Sigmoid colon (tissue), 7 donors: ENCODE data around the gene RAB25. TPM values are rescaled to one million over a fixed set of nuclear protein-coding genes. Genes with fewer than 3 reads are reported as not detected.

Source experiments
- DNase-seq: peaks from one replicate; pipeline ENCODE4 v3.0.0-alpha.2; 2019
- H3K27ac ChIP-seq, 4 donors: fragments of 200-600 bp; sonication (generic); one replicate each; pipeline ENCODE4 v1.5.1; 2016 to 2019; ENCODE audit warnings: mild to moderate bottlenecking in 1 of 4
- H3K27me3 ChIP-seq, 3 donors: fragments of 200-600 bp; sonication (generic); one replicate each; pipeline ENCODE4 v1.5.1; 2019; ENCODE audit warnings: mild to moderate bottlenecking in 1 of 3
- H3K36me3 ChIP-seq, 4 donors: fragments of 200-600 bp; sonication (generic); one replicate each; pipeline ENCODE4 v1.5.1; 2016 to 2019
- H3K4me1 ChIP-seq, 4 donors: fragments of 200-600 bp; sonication (generic); one replicate each; pipeline ENCODE4 v1.5.1; 2017 to 2019
- H3K4me3 ChIP-seq, 4 donors: fragments of 200-600 bp; sonication (generic); one replicate each; pipeline ENCODE4 v1.5.1; 2017 to 2019; ENCODE audit warnings: mild to moderate bottlenecking in 2 of 4, moderate library complexity in 1 of 4
- H3K9me3 ChIP-seq, 4 donors: fragments of 200-600 bp in 3 of 4; sonication (generic) in 3 of 4; one replicate each; pipeline versions ENCODE4 v1.5.1 to v1.6.1; 2013 to 2019
- CTCF ChIP-seq, 4 experiments: fragments of 450-650 bp in 3 of 4; fragments of 200-600 bp in 1 of 4; IDR thresholded peaks; one replicate each; pipeline ENCODE4 v1.5.1; 2016 to 2019; ENCODE audit warnings: antibody characterized with exemption in 4 of 4, mild to moderate bottlenecking in 3 of 4, moderate library complexity in 2 of 4
- EP300 ChIP-seq, 4 donors: sonication (generic); formaldehyde crosslinking; IDR thresholded peaks; one replicate each; pipeline ENCODE4 v1.6.1; 2017; ENCODE audit warnings: antibody characterized with exemption in 4 of 4
- POLR2A ChIP-seq, 2 donors: fragments of 450-650 bp; IDR thresholded peaks; one replicate each; pipeline ENCODE4 v1.6.1; 2016; ENCODE audit warnings: antibody characterized with exemption in 2 of 2, mild to moderate bottlenecking in 2 of 2, moderate library complexity in 2 of 2
- POLR2AphosphoS5 ChIP-seq, 4 donors: sonication (generic); formaldehyde crosslinking; IDR thresholded peaks; one replicate each; pipeline ENCODE4 v1.6.1; 2017; ENCODE audit warnings: antibody characterized with exemption in 4 of 4
- WGBS, 2 donors: extraction: QIAGEN DNeasy Blood & Tissue Kit; methylation state at CpG; one replicate each; pipeline ENCODE4 v1.1.7; 2013; 5-methylcytosine and 5-hydroxymethylcytosine counted together
- intact Hi-C: fragments of 100-400 bp; cut with DNase I; formaldehyde crosslinking; loops from one replicate; pipeline ENCODE4 v1.15.1; 2023
- polyA plus RNA-seq, 3 donors: library from polyadenylated mRNA; stranded (reverse); fragments of 200-250 nt; gene quantifications; one replicate each; pipeline ENCODE4 v1.2.3, GENCODE V29; 2013
- total RNA-seq, 4 donors: library from RNA; depleted of rRNA; stranded (reverse); fragments of >200 nt; gene quantifications; one replicate each; pipeline ENCODE4 v1.1.0, GENCODE V29; 2016
- donor health status: healthy with polysubstance abuse.
- donor health status: Bipolar disorder and iron deficiency.
- donor health status: healthy.

RAB25 gene
- total and polyA plus RNA-seq, 7 donors = 187 to 237 (median 201) TPM; not detected in 4

DNA sequence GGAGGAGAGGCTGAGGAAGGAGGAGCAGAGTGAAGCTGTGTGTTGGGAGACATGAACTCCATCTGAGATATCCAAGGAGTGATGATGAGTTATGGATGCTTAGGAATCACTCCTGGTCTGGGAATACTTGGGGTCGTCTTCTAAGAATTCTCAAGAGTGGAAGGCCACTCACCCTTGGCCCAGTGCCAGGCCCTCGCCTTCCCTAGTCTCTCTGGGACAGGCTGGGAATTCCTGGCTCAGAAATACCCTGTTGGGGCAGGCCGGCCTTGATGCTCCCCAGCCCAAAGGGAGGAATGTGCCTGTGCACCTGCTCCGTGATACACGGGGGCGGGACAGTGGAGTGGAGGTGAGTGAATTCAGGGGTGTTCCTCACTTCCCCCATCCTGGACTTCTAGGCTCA lies 40.9 kb downstream of the RAB25 start:
- no peak overlapping the region for H3K4me3 ChIP-seq
- TF ChIP-seq POLR2A (IDR thresholded peaks at IDR 0.05) (no peak), POLR2AphosphoS5 (IDR thresholded peaks at IDR 0.05) (no peak), CTCF (IDR thresholded peaks at IDR 0.05) (no peak), EP300 (IDR thresholded peaks at IDR 0.05) (no peak)
- 55 to 78% methylated on average over 6 of the region's 6 CpGs for WGBS, 2 donors
- intact Hi-C loops = no loop called here
- H3K36me3 ChIP-seq = no peaks in the 10 kb centered on the region
- H3K27me3 ChIP-seq = no peaks in the 10 kb centered on the region
- peak; percentile 78 for DNase-seq
- H3K9me3 ChIP-seq = no peaks in the 10 kb centered on the region
- H3K27ac ChIP-seq = peak overlapping the region; percentile 93 to 97 (median 96)
- H3K4me1 ChIP-seq = peaks cover 0 to 74% (median 57%) of the 10 kb centered on the region in 4 donors

GRCh38 chr1:156102633-156103511 lies 41.9 kb downstream of the RAB25 start:
- peak overlapping the region in 1 of 4 donors; percentile 23 for H3K4me3 ChIP-seq
- 72 to 76% methylated on average over 16 of the region's 16 CpGs for WGBS, 2 donors
- H3K36me3 ChIP-seq = no peaks in the 10 kb centered on the region
- H3K9me3 ChIP-seq = no peaks in the 10 kb centered on the region
- H3K4me1 ChIP-seq = peaks cover 0 to 74% (median 57%) of the 10 kb centered on the region in 4 donors
- no peaks in the 10 kb centered on the region for H3K27me3 ChIP-seq
- intact Hi-C loops = no loop called here
- DNase-seq = peak; percentile 72
- TF ChIP-seq CTCF (IDR thresholded peaks at IDR 0.05) (no peak), EP300 (IDR thresholded peaks at IDR 0.05) (no peak), POLR2AphosphoS5 (IDR thresholded peaks at IDR 0.05) (no peak), POLR2A (IDR thresholded peaks at IDR 0.05) (no peak)
- peak overlapping the region; percentile 93 to 97 (median 96) for H3K27ac ChIP-seq

GRCh38 chr1:156103521-156103947 lies 42.6 kb downstream of the RAB25 start:
- Histone ChIP-seq H3K27ac (peak overlapping the region; percentile 93 to 97 (median 96)), H3K36me3 (no peaks in the 10 kb centered on the region), H3K9me3 (no peaks in the 10 kb centered on the region), H3K27me3 (no peaks in the 10 kb centered on the region), H3K4me1 (peaks cover 0 to 74% (median 57%) of the 10 kb centered on the region in 4 donors), H3K4me3 (peak overlapping the region in 1 of 4 donors; percentile 23)
- WGBS, 2 donors = 57 to 64% methylated on average over 9 of the region's 9 CpGs
- TF ChIP-seq EP300 (IDR thresholded peaks at IDR 0.05) = peak in 1 of 4 donors; percentile 12
- TF ChIP-seq POLR2A (IDR thresholded peaks at IDR 0.05) = no peak
- peak in 3 of 4 donors; percentile 24 to 41 (median 33) for TF ChIP-seq POLR2AphosphoS5 (IDR thresholded peaks at IDR 0.05)
- TF ChIP-seq CTCF (IDR thresholded peaks at IDR 0.05) = no peak
- intact Hi-C loops = no loop called here
- DNase-seq = peak; percentile 82

DNA sequence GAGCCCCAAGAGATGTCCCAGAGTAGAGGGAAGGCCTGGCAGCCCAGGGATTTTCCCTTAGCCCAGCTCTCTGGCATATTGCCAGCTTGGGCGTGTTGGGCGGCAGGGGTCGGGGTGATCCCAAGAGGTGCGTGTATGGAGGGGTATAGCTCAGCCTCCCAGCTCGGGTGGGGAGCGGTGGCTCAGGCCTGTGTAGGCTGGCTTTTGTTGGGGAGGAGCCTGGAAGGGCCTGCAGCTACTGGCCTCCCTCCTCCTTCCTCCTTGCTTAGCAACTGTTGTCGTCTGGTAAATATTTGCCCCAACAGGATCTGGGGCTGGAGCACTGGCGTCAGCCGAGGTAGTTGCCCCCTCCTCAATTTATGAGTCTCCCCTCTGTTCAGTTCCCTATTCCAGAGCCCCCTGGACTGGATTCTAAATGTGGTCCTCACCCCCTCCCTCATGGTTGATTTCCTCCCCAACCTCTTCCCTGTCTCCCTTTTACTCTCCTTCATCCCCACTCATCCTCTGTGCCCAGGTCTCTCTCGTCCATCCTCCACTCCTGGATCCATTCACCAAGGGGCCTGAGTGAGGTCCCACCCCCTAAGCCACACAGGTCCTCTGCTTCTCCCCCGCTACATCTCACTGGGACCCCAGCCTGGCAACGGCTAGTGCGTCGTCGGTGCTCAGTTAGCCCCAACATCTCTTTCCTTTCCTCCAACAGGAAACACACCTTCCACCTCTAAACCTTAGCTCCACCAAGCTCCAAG lies 43.3 kb downstream of the RAB25 start:
- TF ChIP-seq EP300 (IDR thresholded peaks at IDR 0.05) (peak in 1 of 4 donors; percentile 14), CTCF (IDR thresholded peaks at IDR 0.05) (no peak), POLR2A (IDR thresholded peaks at IDR 0.05) (no peak), POLR2AphosphoS5 (IDR thresholded peaks at IDR 0.05) (peak; percentile 34 to 78 (median 56))
- intact Hi-C loops = no loop called here
- peaks cover 0 to 74% (median 57%) of the 10 kb centered on the region in 4 donors for H3K4me1 ChIP-seq
- H3K4me3 ChIP-seq = peak overlapping the region in 1 of 4 donors; percentile 23
- H3K9me3 ChIP-seq = no peaks in the 10 kb centered on the region
- H3K27me3 ChIP-seq = no peaks in the 10 kb centered on the region
- peak; percentile 91 for DNase-seq
- WGBS, 2 donors = 34 to 45% methylated on average over 15 of the region's 15 CpGs
- H3K27ac ChIP-seq = peak overlapping the region; percentile 93 to 97 (median 96)
- H3K36me3 ChIP-seq = no peaks in the 10 kb centered on the region
